Subcutaneous adipose tissue (tissue), 4 donors: ENCODE data around the gene ZNF892. TPM values are rescaled to one million over a fixed set of nuclear protein-coding genes. Genes with fewer than 3 reads are reported as not detected.

Experiments
- CTCF ChIP-seq: fragments of 450-650 bp; IDR thresholded peaks from one replicate; pipeline ENCODE4 v1.5.1; 2016; ENCODE audit warnings: low read depth, mild to moderate bottlenecking, control low read depth, antibody characterized with exemption, moderate library complexity
- total RNA-seq, 4 donors: library from RNA; depleted of rRNA; stranded (reverse); fragments of >200 nt; gene quantifications; one replicate each; pipeline ENCODE4 v1.1.0, GENCODE V29; 2016

Gene ZNF892
- total RNA-seq, 4 donors from 2014 or later = 3.3 to 7.2 (median 3.9) TPM

DNA sequence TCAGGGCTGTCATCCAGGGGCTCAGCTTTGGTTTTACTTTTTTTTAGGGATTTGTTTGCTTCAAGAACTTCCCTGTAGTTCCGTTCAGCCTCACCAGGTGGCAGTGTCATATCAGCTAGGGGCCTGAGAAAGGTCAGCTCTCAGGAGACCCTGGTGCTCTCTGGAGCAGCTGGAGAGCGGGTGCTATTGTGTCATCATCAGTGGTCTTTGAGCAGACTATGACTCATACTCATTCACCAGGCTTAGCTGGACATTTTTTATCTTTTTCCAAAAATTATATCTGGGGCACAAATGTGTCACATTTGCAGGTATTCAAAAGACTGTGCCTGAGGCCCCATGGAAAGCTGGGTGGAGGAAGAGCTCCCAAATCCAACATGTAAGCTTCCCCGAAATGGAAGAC, 24.4 kb downstream of the ZNF892 start:
- TF ChIP-seq CTCF = no peak

DNA sequence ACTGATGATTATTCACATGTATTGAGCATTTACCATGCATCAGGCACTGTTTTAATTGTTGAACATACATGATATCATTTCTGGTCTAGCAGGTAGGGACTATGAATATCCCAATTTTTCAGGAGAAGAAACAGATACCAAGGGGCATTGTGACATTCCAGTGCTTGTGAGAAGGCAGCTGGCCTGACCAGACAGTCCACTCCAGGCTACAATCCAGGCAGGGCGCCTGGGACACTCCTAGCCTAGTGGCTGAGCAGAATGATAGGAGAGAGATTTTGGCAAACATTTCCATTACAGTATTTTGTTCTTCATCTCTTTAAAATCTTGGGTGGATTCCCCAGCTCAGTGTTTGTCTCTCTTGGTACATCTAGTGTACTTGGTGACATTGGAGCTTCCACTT, 24.9 kb downstream of the ZNF892 start:
- TF ChIP-seq CTCF = no peak

GRCh38 chr2:95234286-95234785, 27.0 kb downstream of the ZNF892 start:
- TF ChIP-seq CTCF = no peak

DNA sequence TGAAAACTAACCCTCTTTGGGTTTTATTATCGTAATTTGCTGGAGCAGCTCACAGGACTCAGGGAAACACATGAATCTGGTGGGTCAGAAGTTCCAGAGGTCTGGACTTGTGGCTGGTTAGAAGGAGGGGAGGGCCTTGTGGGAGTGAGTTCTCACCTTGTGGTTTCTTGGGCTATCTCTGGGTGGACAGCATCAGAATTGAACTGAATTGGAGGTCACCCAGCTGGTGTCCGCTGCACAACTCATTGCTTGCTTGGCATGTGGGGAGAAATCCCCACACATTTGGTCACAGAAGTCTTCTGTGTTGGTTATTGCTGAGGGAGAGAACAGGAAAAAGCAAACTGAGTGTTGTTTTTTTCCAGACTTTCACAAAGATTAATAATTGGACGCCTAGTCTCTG, 27.5 kb downstream of the ZNF892 start:
- TF ChIP-seq CTCF = no peak

GRCh38 chr2:95238131-95238530, 30.8 kb downstream of the ZNF892 start:
- TF ChIP-seq CTCF = no peak

DNA sequence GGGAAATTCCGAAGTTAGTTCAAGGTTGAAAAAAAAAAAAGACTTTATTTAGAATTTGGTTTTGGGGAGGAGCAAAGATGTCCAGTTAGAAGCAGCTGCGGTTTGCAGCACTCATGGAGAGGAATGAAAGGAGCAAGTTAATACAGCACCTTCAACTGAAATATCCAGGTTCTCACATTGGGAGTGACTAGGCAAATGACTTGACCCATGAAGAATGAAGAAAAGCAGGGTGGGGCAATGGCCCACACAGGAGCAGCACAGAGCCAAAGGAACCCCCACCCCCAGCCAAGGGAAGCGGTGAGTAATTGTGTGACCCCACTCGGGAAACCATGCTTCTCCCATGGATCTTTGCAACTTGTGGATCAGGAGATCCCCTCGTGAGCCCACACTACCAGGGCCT, 32.8 kb downstream of the ZNF892 start:
- no peak for TF ChIP-seq CTCF

- TF ChIP-seq CTCF = no peak
These were observed 33.2 kb downstream of the ZNF892 start for GRCh38 chr2:95240556-95240955.

Other genes with a start within 250 kb of the ZNF892 start
- gene MAL, start 181.8 kb upstream of the ZNF892 start, total RNA-seq = not detected
- 10 to 100 TPM; 31.1 to 50.2 (median 39.5) TPM for gene MRPS5, start 85.7 kb upstream of the ZNF892 start, total RNA-seq
- 10 to 100 TPM; 17.2 to 32.1 (median 22.2) TPM for gene ZNF514, start 47.7 kb upstream of the ZNF892 start, total RNA-seq
- 1 to 10 TPM; 2.1 to 6.6 (median 3.9) TPM for gene ZNF2, start 41.7 kb upstream of the ZNF892 start, total RNA-seq
- 1 to 10 TPM in 2 of 4 donors, under 1 TPM in 2; 0.44 to 1.3 (median 0.84) TPM for gene PROM2, start 66.9 kb downstream of the ZNF892 start, total RNA-seq
- gene KCNIP3, start 89.8 kb downstream of the ZNF892 start, total RNA-seq = 10 to 100 TPM in 2 of 4 donors, 1 to 10 TPM in 2; 2.3 to 28.0 (median 12.7) TPM
- 10 to 100 TPM; 17.8 to 56.1 (median 36.1) TPM for gene FAHD2A, start 195.2 kb downstream of the ZNF892 start, total RNA-seq